K562 (cell line): ENCODE results near the gene TP53TG5. TPM values are rescaled to one million over a fixed set of nuclear protein-coding genes. Genes with fewer than 3 reads are reported as not detected.
A peak's percentile ranks its signal among the peaks of the same experiment; 100 is the strongest.

Experiments used
- ETV6 ChIP-seq, 3 experiments: fragments of 150-350 bp in 1 of 3; sonication (generic) in 1 of 3; formaldehyde crosslinking in 1 of 3; IDR thresholded peaks; 2 replicates each; pipeline versions ENCODE4 v1.6.1 to v1.8.0; 2014 to 2022; ENCODE audit warnings: borderline replicate concordance in 2 of 3, low read depth in 2 of 3, antibody characterized with exemption in 1 of 3, low read length in 1 of 3, mild to moderate bottlenecking in 1 of 3, missing genetic modification reagents in 1 of 3
- HEY1 ChIP-seq: fragments of 250-450 bp; sonication (Bioruptor Pico); IDR thresholded peaks from 2 replicates; pipeline ENCODE4 v1.5.0; 2020; ENCODE audit warnings: mild to moderate bottlenecking, moderate library complexity, borderline replicate concordance
- KLF16 ChIP-seq: IDR thresholded peaks from 2 replicates; pipeline ENCODE4 v1.6.1; 2016; ENCODE audit warnings: antibody characterized with exemption
- POLR2G ChIP-seq: fragments of 200-400 bp; formaldehyde crosslinking; IDR thresholded peaks from 2 replicates; pipeline ENCODE4 v1.6.1; 2017; ENCODE audit warnings: low read depth, mild to moderate bottlenecking, antibody characterized with exemption, low read length, moderate library complexity
- RBM34 ChIP-seq: fragments of 200-400 bp; formaldehyde crosslinking; IDR thresholded peaks from 2 replicates; pipeline ENCODE4 v1.6.1; 2018; ENCODE audit warnings: low read length, borderline replicate concordance; ENCODE audit not compliant: insufficient read depth
- RBM39 ChIP-seq: fragments of 200-400 bp; formaldehyde crosslinking; optimal IDR thresholded peaks from 2 replicates; pipeline ENCODE3; 2018; ENCODE audit warnings: low read depth, low read length
- SAP30 ChIP-seq: fragments of 200-600 bp; sonication (generic); IDR thresholded peaks from 2 replicates; pipeline ENCODE4 v1.6.1; 2012; ENCODE audit warnings: borderline replicate concordance, low read depth, mild to moderate bottlenecking, moderate library complexity, low read length, control low read depth, inconsistent platforms; ENCODE audit not compliant: insufficient read depth, poor library complexity, severe bottlenecking
- ZBTB8A ChIP-seq: fragments of 450-650 bp; IDR thresholded peaks from 2 replicates; pipeline ENCODE4 v1.6.1; 2018; ENCODE audit warnings: mild to moderate bottlenecking, moderate library complexity; ENCODE audit not compliant: partially characterized antibody
- ZNF586 ChIP-seq: fragments of 450-650 bp; formaldehyde crosslinking; conservative IDR thresholded peaks from 2 replicates; pipeline ENCODE4 v1.4.0; 2020; ENCODE audit warnings: mild to moderate bottlenecking, moderate library complexity
- polyA plus RNA-seq, 8 experiments: library from polyadenylated mRNA; depleted of rRNA in 4 of 8; stranded (reverse) in 5 of 8; unstranded in 3 of 8; fragments of >200 nt; fragmentation: Nextera tagmentation in 2 of 8; fragmentation: Illumina TruSeq in 1 of 8; extraction: Ambion mirVana in 2 of 8; extraction: Trizol in 1 of 8; gene quantifications; 2 replicates each; pipeline versions ENCODE4 v1.2.1 to v1.2.3, GENCODE V29; 2011 to 2014; ENCODE audit warnings: inconsistent platforms in 1 of 8, missing spikeins in 1 of 8
- total RNA-seq, 7 experiments: library from RNA; depleted of rRNA in 6 of 7; stranded (reverse); fragments of >200 nt in 6 of 7; fragmentation: Illumina TruSeq in 2 of 7; extraction: Trizol in 2 of 7; gene quantifications; 2 replicates each; pipeline versions ENCODE4 v1.2.1 to v1.2.3, GENCODE V29; 2011 to 2021; ENCODE audit warnings: low replicate concordance in 1 of 7
- TF ChIP-seq, protein P1 (sequence below): sonication (generic); formaldehyde crosslinking; IDR thresholded peaks from 2 replicates; pipeline ENCODE4 v1.8.0; 2023; ENCODE audit warnings: missing genetic modification reagents, mild to moderate bottlenecking, borderline replicate concordance
- TF ChIP-seq, protein P2 (sequence below): sonication (generic); formaldehyde crosslinking; IDR thresholded peaks from 2 replicates; pipeline ENCODE4 v1.8.0; 2022; ENCODE audit warnings: missing genetic modification reagents, mild to moderate bottlenecking, borderline replicate concordance
- TF ChIP-seq, protein P3 (sequence below): sonication (generic); formaldehyde crosslinking; IDR thresholded peaks from 2 replicates; pipeline ENCODE4 v1.8.0; 2023; ENCODE audit warnings: mild to moderate bottlenecking, missing genetic modification reagents

Gene TP53TG5
- total and polyA plus RNA-seq, 9 of the 15 experiments (the other 6 are each of a cell fraction or from before 2014, with no cell fraction given), result 0.04 to 0.05 (median 0.04) TPM; not detected in 6

DNA sequence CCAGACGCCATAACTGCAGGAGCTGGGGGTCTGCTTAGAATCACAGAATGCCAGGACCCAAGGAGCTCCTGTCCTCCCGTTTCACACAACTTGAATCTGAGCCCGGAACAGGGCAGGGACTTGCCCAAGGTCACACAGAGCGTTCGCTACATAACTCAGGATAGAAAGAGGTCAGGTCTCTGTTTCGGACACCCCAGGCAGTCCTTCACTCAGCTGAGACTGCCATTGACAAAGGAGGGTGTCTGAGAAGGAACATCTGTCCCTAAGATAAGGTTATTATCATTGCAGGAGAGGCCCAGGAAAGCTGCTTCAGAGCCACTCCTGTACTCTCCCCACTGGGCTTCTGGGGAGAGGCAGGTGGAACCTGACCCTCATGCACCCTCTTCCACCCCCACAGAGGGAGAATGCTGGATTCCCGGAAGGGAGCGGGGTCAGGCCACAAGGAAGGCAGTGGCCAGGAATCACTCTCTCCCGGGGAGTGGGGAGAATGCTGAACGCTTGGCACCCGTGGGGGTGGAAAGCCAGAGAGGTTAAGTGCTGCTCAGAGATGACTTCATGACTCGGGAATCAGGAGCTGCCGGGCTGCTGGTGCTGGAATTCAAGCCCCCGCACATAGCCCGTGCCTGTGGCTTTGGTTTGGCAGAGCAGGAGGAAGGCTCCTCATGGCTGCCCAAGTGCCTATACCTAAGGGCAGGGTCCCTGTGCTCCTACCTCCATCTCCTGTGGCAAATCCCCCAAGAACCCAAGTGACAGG lies 40.6 kb downstream of the TP53TG5 start (continued):
- TF ChIP-seq, protein P1, sequence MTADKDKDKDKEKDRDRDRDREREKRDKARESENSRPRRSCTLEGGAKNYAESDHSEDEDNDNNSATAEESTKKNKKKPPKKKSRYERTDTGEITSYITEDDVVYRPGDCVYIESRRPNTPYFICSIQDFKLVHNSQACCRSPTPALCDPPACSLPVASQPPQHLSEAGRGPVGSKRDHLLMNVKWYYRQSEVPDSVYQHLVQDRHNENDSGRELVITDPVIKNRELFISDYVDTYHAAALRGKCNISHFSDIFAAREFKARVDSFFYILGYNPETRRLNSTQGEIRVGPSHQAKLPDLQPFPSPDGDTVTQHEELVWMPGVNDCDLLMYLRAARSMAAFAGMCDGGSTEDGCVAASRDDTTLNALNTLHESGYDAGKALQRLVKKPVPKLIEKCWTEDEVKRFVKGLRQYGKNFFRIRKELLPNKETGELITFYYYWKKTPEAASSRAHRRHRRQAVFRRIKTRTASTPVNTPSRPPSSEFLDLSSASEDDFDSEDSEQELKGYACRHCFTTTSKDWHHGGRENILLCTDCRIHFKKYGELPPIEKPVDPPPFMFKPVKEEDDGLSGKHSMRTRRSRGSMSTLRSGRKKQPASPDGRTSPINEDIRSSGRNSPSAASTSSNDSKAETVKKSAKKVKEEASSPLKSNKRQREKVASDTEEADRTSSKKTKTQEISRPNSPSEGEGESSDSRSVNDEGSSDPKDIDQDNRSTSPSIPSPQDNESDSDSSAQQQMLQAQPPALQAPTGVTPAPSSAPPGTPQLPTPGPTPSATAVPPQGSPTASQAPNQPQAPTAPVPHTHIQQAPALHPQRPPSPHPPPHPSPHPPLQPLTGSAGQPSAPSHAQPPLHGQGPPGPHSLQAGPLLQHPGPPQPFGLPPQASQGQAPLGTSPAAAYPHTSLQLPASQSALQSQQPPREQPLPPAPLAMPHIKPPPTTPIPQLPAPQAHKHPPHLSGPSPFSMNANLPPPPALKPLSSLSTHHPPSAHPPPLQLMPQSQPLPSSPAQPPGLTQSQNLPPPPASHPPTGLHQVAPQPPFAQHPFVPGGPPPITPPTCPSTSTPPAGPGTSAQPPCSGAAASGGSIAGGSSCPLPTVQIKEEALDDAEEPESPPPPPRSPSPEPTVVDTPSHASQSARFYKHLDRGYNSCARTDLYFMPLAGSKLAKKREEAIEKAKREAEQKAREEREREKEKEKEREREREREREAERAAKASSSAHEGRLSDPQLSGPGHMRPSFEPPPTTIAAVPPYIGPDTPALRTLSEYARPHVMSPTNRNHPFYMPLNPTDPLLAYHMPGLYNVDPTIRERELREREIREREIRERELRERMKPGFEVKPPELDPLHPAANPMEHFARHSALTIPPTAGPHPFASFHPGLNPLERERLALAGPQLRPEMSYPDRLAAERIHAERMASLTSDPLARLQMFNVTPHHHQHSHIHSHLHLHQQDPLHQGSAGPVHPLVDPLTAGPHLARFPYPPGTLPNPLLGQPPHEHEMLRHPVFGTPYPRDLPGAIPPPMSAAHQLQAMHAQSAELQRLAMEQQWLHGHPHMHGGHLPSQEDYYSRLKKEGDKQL, result no peak
- no peak for TF ChIP-seq ETV6 (IDR thresholded peaks at IDR 0.05; ENCODE audit: borderline replicate concordance in 1 of 2, low read depth in 2 of 2, low read length in 1 of 2)
- no peak for TF ChIP-seq ETV6 (CRISPR knock-in tag; IDR thresholded peaks at IDR 0.05; ENCODE audit: borderline replicate concordance)
- TF ChIP-seq ZBTB8A, result no peak
- TF ChIP-seq POLR2G, result no peak
- TF ChIP-seq RBM39, result no peak
- TF ChIP-seq, protein P2, sequence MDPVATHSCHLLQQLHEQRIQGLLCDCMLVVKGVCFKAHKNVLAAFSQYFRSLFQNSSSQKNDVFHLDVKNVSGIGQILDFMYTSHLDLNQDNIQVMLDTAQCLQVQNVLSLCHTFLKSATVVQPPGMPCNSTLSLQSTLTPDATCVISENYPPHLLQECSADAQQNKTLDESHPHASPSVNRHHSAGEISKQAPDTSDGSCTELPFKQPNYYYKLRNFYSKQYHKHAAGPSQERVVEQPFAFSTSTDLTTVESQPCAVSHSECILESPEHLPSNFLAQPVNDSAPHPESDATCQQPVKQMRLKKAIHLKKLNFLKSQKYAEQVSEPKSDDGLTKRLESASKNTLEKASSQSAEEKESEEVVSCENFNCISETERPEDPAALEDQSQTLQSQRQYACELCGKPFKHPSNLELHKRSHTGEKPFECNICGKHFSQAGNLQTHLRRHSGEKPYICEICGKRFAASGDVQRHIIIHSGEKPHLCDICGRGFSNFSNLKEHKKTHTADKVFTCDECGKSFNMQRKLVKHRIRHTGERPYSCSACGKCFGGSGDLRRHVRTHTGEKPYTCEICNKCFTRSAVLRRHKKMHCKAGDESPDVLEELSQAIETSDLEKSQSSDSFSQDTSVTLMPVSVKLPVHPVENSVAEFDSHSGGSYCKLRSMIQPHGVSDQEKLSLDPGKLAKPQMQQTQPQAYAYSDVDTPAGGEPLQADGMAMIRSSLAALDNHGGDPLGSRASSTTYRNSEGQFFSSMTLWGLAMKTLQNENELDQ, result no peak
- no peak for TF ChIP-seq ZNF586 (CRISPR knock-in tag)
- TF ChIP-seq, protein P3, sequence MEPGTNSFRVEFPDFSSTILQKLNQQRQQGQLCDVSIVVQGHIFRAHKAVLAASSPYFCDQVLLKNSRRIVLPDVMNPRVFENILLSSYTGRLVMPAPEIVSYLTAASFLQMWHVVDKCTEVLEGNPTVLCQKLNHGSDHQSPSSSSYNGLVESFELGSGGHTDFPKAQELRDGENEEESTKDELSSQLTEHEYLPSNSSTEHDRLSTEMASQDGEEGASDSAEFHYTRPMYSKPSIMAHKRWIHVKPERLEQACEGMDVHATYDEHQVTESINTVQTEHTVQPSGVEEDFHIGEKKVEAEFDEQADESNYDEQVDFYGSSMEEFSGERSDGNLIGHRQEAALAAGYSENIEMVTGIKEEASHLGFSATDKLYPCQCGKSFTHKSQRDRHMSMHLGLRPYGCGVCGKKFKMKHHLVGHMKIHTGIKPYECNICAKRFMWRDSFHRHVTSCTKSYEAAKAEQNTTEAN, result no peak
- TF ChIP-seq SAP30, result no peak
- no peak for TF ChIP-seq HEY1 (CRISPR knock-in tag)
- TF ChIP-seq RBM34, result no peak
- peak; percentile 69; the same call in 1 of the 2 replicates for TF ChIP-seq KLF16
